WTC11 (cell line): ENCODE measurements around the gene NCKAP5.

Experiments used
- CBFB ChIP-seq: sonication (generic); formaldehyde crosslinking; IDR thresholded peaks from 2 replicates; pipeline ENCODE4 v1.8.1; 2022; ENCODE audit warnings: mild to moderate bottlenecking, low read depth, missing genetic modification reagents
- EMX1 ChIP-seq: fragments of 250-450 bp; sonication (Bioruptor Pico); IDR thresholded peaks from 2 replicates; pipeline ENCODE4 v1.8.0; 2021; ENCODE audit warnings: mild to moderate bottlenecking
- FOXP1 ChIP-seq: sonication (generic); formaldehyde crosslinking; IDR thresholded peaks from 2 replicates; pipeline ENCODE4 v1.8.0; 2022; ENCODE audit warnings: missing genetic modification reagents, mild to moderate bottlenecking, moderate library complexity, borderline replicate concordance
- SP1 ChIP-seq: sonication (generic); formaldehyde crosslinking; conservative IDR thresholded peaks from 2 replicates; pipeline ENCODE4 v1.8.1; 2022; ENCODE audit warnings: missing genetic modification reagents
- TEAD1 ChIP-seq: sonication (generic); formaldehyde crosslinking; IDR thresholded peaks from 2 replicates; pipeline ENCODE4 v1.8.0; 2022; ENCODE audit warnings: mild to moderate bottlenecking, missing genetic modification reagents
- ZNF121 ChIP-seq: sonication (generic); formaldehyde crosslinking; IDR thresholded peaks from 2 replicates; pipeline ENCODE4 v1.8.0; 2023; ENCODE audit warnings: missing genetic modification reagents
- ZNF232 ChIP-seq: sonication (generic); formaldehyde crosslinking; IDR thresholded peaks from 2 replicates; pipeline ENCODE4 v1.8.0; 2022; ENCODE audit warnings: mild to moderate bottlenecking, missing genetic modification reagents
- ZNF263 ChIP-seq: sonication (generic); formaldehyde crosslinking; IDR thresholded peaks from 2 replicates; pipeline ENCODE4 v1.8.1; 2022; ENCODE audit warnings: low read depth, mild to moderate bottlenecking, moderate library complexity, missing genetic modification reagents
- ZNF423 ChIP-seq: fragments of 250-450 bp; sonication (Bioruptor Pico); IDR thresholded peaks from 2 replicates; pipeline ENCODE4 v2.1.2; 2022; ENCODE audit warnings: mild to moderate bottlenecking, moderate library complexity
- TF ChIP-seq, protein P1 (sequence below): fragments of 200-600 bp; IDR thresholded peaks from 2 replicates; pipeline ENCODE4 v1.8.0; 2022; ENCODE audit warnings: antibody characterized with exemption
- TF ChIP-seq, protein P2 (sequence below): sonication (generic); formaldehyde crosslinking; IDR thresholded peaks from 2 replicates; pipeline ENCODE4 v1.8.1; 2023; ENCODE audit warnings: mild to moderate bottlenecking, missing genetic modification reagents
- TF ChIP-seq, protein P3 (sequence below): sonication (generic); formaldehyde crosslinking; IDR thresholded peaks from 2 replicates; pipeline ENCODE4 v1.8.1; 2023; ENCODE audit warnings: mild to moderate bottlenecking, missing genetic modification reagents, moderate library complexity
- TF ChIP-seq, protein P4 (sequence below): sonication (generic); formaldehyde crosslinking; IDR thresholded peaks from 2 replicates; pipeline ENCODE4 v1.8.0; 2023; ENCODE audit warnings: missing genetic modification reagents, mild to moderate bottlenecking, borderline replicate concordance

GRCh38 chr2:132652474-132652873, 915.8 kb downstream of the NCKAP5 start:
- TF ChIP-seq, protein P1, sequence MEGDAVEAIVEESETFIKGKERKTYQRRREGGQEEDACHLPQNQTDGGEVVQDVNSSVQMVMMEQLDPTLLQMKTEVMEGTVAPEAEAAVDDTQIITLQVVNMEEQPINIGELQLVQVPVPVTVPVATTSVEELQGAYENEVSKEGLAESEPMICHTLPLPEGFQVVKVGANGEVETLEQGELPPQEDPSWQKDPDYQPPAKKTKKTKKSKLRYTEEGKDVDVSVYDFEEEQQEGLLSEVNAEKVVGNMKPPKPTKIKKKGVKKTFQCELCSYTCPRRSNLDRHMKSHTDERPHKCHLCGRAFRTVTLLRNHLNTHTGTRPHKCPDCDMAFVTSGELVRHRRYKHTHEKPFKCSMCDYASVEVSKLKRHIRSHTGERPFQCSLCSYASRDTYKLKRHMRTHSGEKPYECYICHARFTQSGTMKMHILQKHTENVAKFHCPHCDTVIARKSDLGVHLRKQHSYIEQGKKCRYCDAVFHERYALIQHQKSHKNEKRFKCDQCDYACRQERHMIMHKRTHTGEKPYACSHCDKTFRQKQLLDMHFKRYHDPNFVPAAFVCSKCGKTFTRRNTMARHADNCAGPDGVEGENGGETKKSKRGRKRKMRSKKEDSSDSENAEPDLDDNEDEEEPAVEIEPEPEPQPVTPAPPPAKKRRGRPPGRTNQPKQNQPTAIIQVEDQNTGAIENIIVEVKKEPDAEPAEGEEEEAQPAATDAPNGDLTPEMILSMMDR, result no peak
- TF ChIP-seq ZNF121 (CRISPR knock-in tag), result no peak
- TF ChIP-seq EMX1 (CRISPR knock-in tag), result no peak
- no peak for TF ChIP-seq CBFB (CRISPR knock-in tag)
- TF ChIP-seq TEAD1 (CRISPR knock-in tag), result no peak
- TF ChIP-seq, protein P2, sequence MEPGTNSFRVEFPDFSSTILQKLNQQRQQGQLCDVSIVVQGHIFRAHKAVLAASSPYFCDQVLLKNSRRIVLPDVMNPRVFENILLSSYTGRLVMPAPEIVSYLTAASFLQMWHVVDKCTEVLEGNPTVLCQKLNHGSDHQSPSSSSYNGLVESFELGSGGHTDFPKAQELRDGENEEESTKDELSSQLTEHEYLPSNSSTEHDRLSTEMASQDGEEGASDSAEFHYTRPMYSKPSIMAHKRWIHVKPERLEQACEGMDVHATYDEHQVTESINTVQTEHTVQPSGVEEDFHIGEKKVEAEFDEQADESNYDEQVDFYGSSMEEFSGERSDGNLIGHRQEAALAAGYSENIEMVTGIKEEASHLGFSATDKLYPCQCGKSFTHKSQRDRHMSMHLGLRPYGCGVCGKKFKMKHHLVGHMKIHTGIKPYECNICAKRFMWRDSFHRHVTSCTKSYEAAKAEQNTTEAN (CRISPR knock-in tag), result no peak
- TF ChIP-seq ZNF232 (CRISPR knock-in tag), result no peak
- no peak for TF ChIP-seq ZNF263 (CRISPR knock-in tag)
- no peak for TF ChIP-seq SP1 (CRISPR knock-in tag)
- TF ChIP-seq, protein P3, sequence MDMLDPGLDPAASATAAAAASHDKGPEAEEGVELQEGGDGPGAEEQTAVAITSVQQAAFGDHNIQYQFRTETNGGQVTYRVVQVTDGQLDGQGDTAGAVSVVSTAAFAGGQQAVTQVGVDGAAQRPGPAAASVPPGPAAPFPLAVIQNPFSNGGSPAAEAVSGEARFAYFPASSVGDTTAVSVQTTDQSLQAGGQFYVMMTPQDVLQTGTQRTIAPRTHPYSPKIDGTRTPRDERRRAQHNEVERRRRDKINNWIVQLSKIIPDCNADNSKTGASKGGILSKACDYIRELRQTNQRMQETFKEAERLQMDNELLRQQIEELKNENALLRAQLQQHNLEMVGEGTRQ (CRISPR knock-in tag), result no peak
- TF ChIP-seq, protein P4, sequence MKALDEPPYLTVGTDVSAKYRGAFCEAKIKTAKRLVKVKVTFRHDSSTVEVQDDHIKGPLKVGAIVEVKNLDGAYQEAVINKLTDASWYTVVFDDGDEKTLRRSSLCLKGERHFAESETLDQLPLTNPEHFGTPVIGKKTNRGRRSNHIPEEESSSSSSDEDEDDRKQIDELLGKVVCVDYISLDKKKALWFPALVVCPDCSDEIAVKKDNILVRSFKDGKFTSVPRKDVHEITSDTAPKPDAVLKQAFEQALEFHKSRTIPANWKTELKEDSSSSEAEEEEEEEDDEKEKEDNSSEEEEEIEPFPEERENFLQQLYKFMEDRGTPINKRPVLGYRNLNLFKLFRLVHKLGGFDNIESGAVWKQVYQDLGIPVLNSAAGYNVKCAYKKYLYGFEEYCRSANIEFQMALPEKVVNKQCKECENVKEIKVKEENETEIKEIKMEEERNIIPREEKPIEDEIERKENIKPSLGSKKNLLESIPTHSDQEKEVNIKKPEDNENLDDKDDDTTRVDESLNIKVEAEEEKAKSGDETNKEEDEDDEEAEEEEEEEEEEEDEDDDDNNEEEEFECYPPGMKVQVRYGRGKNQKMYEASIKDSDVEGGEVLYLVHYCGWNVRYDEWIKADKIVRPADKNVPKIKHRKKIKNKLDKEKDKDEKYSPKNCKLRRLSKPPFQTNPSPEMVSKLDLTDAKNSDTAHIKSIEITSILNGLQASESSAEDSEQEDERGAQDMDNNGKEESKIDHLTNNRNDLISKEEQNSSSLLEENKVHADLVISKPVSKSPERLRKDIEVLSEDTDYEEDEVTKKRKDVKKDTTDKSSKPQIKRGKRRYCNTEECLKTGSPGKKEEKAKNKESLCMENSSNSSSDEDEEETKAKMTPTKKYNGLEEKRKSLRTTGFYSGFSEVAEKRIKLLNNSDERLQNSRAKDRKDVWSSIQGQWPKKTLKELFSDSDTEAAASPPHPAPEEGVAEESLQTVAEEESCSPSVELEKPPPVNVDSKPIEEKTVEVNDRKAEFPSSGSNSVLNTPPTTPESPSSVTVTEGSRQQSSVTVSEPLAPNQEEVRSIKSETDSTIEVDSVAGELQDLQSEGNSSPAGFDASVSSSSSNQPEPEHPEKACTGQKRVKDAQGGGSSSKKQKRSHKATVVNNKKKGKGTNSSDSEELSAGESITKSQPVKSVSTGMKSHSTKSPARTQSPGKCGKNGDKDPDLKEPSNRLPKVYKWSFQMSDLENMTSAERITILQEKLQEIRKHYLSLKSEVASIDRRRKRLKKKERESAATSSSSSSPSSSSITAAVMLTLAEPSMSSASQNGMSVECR (CRISPR knock-in tag), result no peak
- TF ChIP-seq ZNF423 (CRISPR knock-in tag), result no peak
- no peak for TF ChIP-seq FOXP1 (CRISPR knock-in tag)
